ENCODE results near the gene FAXC.
"Not testable (repeated sequence)": the region's sequence is repeated elsewhere in the genome, so short reads cannot be mapped to it uniquely, and the experiment has no call there.

Gene FAXC

DNA sequence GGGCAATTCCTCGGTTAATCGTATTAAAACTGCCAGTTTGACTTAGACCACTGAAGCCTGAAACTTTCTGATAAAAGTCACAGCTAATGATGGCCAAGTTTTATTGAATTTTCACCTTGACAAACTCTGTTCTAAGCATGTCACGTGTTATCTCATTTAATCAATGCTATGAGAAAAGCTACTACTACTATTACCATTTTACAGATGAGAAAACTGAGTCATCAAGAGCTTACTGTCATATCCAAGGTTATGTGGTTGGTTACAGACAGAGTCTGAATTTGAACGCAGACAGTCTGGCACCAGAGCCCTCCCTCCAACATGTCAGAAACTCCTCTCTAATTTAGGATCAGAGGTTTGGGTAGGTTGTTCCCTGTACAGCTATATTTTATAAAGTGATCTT, 4.3 kb downstream of the FAXC start:
- no peak overlapping the region for H3K4me2 ChIP-seq (ENCODE audit: low read length)
- no peak for TF ChIP-seq EZH2phosphoT487 (IDR thresholded peaks at IDR 0.05; ENCODE audit: low read depth)
- TF ChIP-seq, protein P1, sequence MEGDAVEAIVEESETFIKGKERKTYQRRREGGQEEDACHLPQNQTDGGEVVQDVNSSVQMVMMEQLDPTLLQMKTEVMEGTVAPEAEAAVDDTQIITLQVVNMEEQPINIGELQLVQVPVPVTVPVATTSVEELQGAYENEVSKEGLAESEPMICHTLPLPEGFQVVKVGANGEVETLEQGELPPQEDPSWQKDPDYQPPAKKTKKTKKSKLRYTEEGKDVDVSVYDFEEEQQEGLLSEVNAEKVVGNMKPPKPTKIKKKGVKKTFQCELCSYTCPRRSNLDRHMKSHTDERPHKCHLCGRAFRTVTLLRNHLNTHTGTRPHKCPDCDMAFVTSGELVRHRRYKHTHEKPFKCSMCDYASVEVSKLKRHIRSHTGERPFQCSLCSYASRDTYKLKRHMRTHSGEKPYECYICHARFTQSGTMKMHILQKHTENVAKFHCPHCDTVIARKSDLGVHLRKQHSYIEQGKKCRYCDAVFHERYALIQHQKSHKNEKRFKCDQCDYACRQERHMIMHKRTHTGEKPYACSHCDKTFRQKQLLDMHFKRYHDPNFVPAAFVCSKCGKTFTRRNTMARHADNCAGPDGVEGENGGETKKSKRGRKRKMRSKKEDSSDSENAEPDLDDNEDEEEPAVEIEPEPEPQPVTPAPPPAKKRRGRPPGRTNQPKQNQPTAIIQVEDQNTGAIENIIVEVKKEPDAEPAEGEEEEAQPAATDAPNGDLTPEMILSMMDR (IDR thresholded peaks at IDR 0.05; ENCODE audit: low read depth, low read length), result no peak
- no peaks in the 10 kb centered on the region for H3K36me3 ChIP-seq (replicated peaks; ENCODE audit: low read depth, low read length)
- no peak overlapping the region for H3K9ac ChIP-seq (ENCODE audit: low read length)
- H4K20me1 ChIP-seq (ENCODE audit: insufficient read depth, low read length), result no peaks in the 10 kb centered on the region
- no peaks in the 10 kb centered on the region for H3K79me2 ChIP-seq (ENCODE audit: low read length)
- H2AFZ ChIP-seq (ENCODE audit: low read depth, low read length), result no peak overlapping the region
- no peak overlapping the region for H3K27ac ChIP-seq (ENCODE audit: low read length)
- H3K27me3 ChIP-seq (ENCODE audit: low read depth, low read length), result no peaks in the 10 kb centered on the region
- no peaks in the 10 kb centered on the region for H3K9me3 ChIP-seq (ENCODE audit: insufficient read depth, low read length)
- H3K4me3 ChIP-seq (ENCODE audit: low read length), result no peak overlapping the region
- peaks cover 8% of the 10 kb centered on the region for H3K4me1 ChIP-seq (ENCODE audit: low read length)

GRCh38 chr6:99344289-99344688, 5.2 kb downstream of the FAXC start:
- H3K9ac ChIP-seq (ENCODE audit: low read length), result no peak overlapping the region
- no peak overlapping the region for H3K4me3 ChIP-seq (ENCODE audit: low read length)
- TF ChIP-seq, protein P1 (IDR thresholded peaks at IDR 0.05; ENCODE audit: low read depth, low read length), result no peak
- TF ChIP-seq EZH2phosphoT487 (IDR thresholded peaks at IDR 0.05; ENCODE audit: low read depth), result no peak
- no peaks in the 10 kb centered on the region for H3K9me3 ChIP-seq (ENCODE audit: insufficient read depth, low read length)
- H3K4me1 ChIP-seq (ENCODE audit: low read length), result peaks cover 8% of the 10 kb centered on the region
- H3K27me3 ChIP-seq (ENCODE audit: low read depth, low read length), result no peaks in the 10 kb centered on the region
- no peaks in the 10 kb centered on the region for H4K20me1 ChIP-seq (ENCODE audit: insufficient read depth, low read length)
- H3K4me2 ChIP-seq (ENCODE audit: low read length), result no peak overlapping the region
- H3K36me3 ChIP-seq (replicated peaks; ENCODE audit: low read depth, low read length), result no peaks in the 10 kb centered on the region
- no peak overlapping the region for H2AFZ ChIP-seq (ENCODE audit: low read depth, low read length)
- no peak overlapping the region for H3K27ac ChIP-seq (ENCODE audit: low read length)
- no peaks in the 10 kb centered on the region for H3K79me2 ChIP-seq (ENCODE audit: low read length)

DNA sequence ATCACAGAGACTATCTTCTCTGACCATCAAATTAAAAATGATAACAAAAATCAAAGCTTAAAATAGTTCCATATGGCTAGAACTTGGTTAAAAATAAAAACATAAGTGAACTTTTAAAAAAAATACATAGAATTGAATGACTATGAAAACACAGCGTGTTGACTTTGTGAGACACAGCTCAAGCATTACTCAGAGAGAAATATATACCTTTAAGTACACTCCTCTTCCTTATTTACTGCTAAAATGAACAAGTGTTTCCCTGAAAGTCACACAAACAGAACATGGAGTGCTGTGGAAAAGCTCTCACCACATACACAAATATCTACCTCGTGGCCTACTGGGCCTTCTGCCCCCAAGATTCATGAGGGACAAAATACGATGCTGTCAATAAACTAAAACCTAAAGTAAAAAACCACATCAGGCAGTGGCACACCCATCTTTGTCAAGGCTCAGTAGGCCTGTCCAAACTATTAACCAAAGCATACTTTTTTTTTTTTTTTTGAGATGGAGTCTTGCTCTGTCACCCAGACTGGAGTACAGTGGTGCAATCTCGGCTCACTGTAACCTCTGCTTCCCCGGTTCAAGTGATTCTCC, 7.5 kb downstream of the FAXC start:
- H3K4me2 ChIP-seq (ENCODE audit: low read length), result no peak overlapping the region
- H3K4me1 ChIP-seq (ENCODE audit: low read length), result peaks cover 8% of the 10 kb centered on the region
- H3K9ac ChIP-seq (ENCODE audit: low read length), result no peak overlapping the region
- H3K9me3 ChIP-seq (ENCODE audit: insufficient read depth, low read length), result no peaks in the 10 kb centered on the region
- no peak overlapping the region for H3K27ac ChIP-seq (ENCODE audit: low read length)
- no peak overlapping the region for H2AFZ ChIP-seq (ENCODE audit: low read depth, low read length)
- no peaks in the 10 kb centered on the region for H3K79me2 ChIP-seq (ENCODE audit: low read length)
- H3K4me3 ChIP-seq (ENCODE audit: low read length), result no peak overlapping the region
- no peaks in the 10 kb centered on the region for H4K20me1 ChIP-seq (ENCODE audit: insufficient read depth, low read length)
- H3K36me3 ChIP-seq (replicated peaks; ENCODE audit: low read depth, low read length), result no peaks in the 10 kb centered on the region
- no peaks in the 10 kb centered on the region for H3K27me3 ChIP-seq (ENCODE audit: low read depth, low read length)
- TF ChIP-seq, protein P1 (IDR thresholded peaks at IDR 0.05; ENCODE audit: low read depth, low read length), result no peak
- TF ChIP-seq EZH2phosphoT487 (IDR thresholded peaks at IDR 0.05; ENCODE audit: low read depth), result no peak

DNA sequence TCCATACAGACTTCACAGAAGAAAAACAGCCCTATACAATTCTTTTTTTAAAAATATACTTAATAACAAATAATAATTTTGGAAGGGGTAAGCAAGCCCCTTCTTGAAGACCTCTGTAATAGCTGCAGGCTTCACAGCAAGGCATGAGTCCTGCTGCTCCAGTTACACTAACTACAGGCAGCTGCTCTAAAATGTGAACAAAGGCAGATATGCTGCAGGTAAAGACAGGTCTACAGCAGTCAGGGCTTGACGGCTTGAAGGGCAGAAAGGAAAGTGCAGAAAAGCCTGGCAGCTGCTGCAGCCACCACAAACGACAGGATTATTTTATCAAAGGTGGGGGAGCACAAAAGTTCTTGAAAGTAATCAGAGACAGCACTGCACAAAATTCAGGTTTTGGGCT, 11.3 kb downstream of the FAXC start:
- Histone ChIP-seq H3K4me3 (ENCODE audit: low read length) (no peak overlapping the region), H3K79me2 (ENCODE audit: low read length) (no peaks in the 10 kb centered on the region), H3K4me2 (ENCODE audit: low read length) (no peak overlapping the region), H3K9me3 (ENCODE audit: insufficient read depth, low read length) (no peaks in the 10 kb centered on the region), H3K27ac (ENCODE audit: low read length) (no peak overlapping the region), H3K4me1 (ENCODE audit: low read length) (peaks cover 25% of the 10 kb centered on the region), H3K9ac (ENCODE audit: low read length) (no peak overlapping the region), H4K20me1 (ENCODE audit: insufficient read depth, low read length) (no peaks in the 10 kb centered on the region), H3K36me3 (replicated peaks; ENCODE audit: low read depth, low read length) (no peaks in the 10 kb centered on the region), H3K27me3 (ENCODE audit: low read depth, low read length) (no peaks in the 10 kb centered on the region), H2AFZ (ENCODE audit: low read depth, low read length) (no peak overlapping the region)
- TF ChIP-seq EZH2phosphoT487 (IDR thresholded peaks at IDR 0.05; ENCODE audit: low read depth), result no peak
- TF ChIP-seq, protein P1 (IDR thresholded peaks at IDR 0.05; ENCODE audit: low read depth, low read length), result no peak

DNA sequence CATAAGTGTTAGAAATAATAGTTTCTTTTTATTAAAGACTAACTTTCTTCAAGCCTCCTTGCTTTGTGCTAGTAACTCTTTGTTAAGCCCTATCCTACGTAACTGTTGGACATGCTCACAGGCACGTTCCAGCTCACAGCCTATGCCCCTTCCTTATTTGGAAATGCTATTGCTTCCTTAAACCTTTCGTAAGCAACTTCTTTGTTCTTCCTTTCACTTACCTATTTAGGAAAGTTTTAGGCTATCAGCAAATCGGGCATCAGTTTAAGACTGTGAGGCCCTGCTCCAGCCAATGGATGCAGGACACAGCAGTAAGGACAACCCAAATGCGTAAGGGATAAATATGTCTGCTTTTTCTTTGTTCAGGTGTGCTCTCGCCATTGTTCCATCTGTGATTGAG, 14.2 kb downstream of the FAXC start:
- not testable (repeated sequence) for H3K4me3 ChIP-seq (ENCODE audit: low read length); H3K9ac ChIP-seq (ENCODE audit: low read length); H3K79me2 ChIP-seq (ENCODE audit: low read length); H3K27ac ChIP-seq (ENCODE audit: low read length); H4K20me1 ChIP-seq (ENCODE audit: insufficient read depth, low read length); H3K9me3 ChIP-seq (ENCODE audit: insufficient read depth, low read length); H2AFZ ChIP-seq (ENCODE audit: low read depth, low read length); H3K27me3 ChIP-seq (ENCODE audit: low read depth, low read length); H3K36me3 ChIP-seq (replicated peaks; ENCODE audit: low read depth, low read length)
- Histone ChIP-seq H3K4me1 (ENCODE audit: low read length) (peaks cover 53% of the 10 kb centered on the region), H3K4me2 (ENCODE audit: low read length) (peak overlapping the region; percentile 66; the same call in 1 of the 2 replicates)

Data from OCI-LY3 (cell line).